Vagina (tissue), 2 donors: Measurements from ENCODE around the gene SVEP1. TPM values are rescaled to one million over a fixed set of nuclear protein-coding genes. Genes with fewer than 3 reads are reported as not detected.

Experiments
- DNase-seq, 2 donors: peaks; one replicate each; pipeline ENCODE4 v3.0.0-alpha.2; 2017; ENCODE audit errors: extremely low spot score in 2 of 2
- H3K27ac ChIP-seq: fragments of 200-600 bp; sonication (generic); one replicate; pipeline ENCODE4 v1.5.1; 2019
- H3K27me3 ChIP-seq: fragments of 200-600 bp; sonication (generic); one replicate; pipeline ENCODE4 v1.5.1; 2019
- H3K36me3 ChIP-seq, 2 donors: fragments of 200-600 bp; sonication (generic); one replicate each; pipeline ENCODE4 v1.5.1; 2017 to 2019
- H3K4me1 ChIP-seq: fragments of 200-600 bp; sonication (generic); one replicate; pipeline ENCODE4 v1.5.1; 2019
- H3K4me3 ChIP-seq, 2 donors: fragments of 200-600 bp; sonication (generic); 1 replicate in 1 of 2; 2 replicates in 1 of 2; pipeline ENCODE4 v1.5.1; 2016 to 2019
- H3K9me3 ChIP-seq: fragments of 200-600 bp; sonication (generic); one replicate; pipeline ENCODE4 v1.5.1; 2019
- CTCF ChIP-seq, 3 experiments: fragments of 450-650 bp in 2 of 3; fragments of 200-600 bp in 1 of 3; sonication (generic) in 1 of 3; IDR thresholded peaks; one replicate each; pipeline ENCODE4 v1.5.1; 2017 to 2019; ENCODE audit warnings: antibody characterized with exemption in 3 of 3, mild to moderate bottlenecking in 2 of 3, moderate library complexity in 2 of 3
- POLR2A ChIP-seq, 2 donors: fragments of 450-650 bp; IDR thresholded peaks; one replicate each; pipeline ENCODE4 v1.6.1; 2017; ENCODE audit warnings: antibody characterized with exemption in 2 of 2, mild to moderate bottlenecking in 2 of 2, moderate library complexity in 2 of 2
- POLR2AphosphoS5 ChIP-seq, 2 donors: sonication (generic); formaldehyde crosslinking; IDR thresholded peaks; one replicate each; pipeline ENCODE4 v1.9.0; 2017; ENCODE audit warnings: antibody characterized with exemption in 2 of 2, mild to moderate bottlenecking in 2 of 2, low read depth in 1 of 2; ENCODE audit not compliant: insufficient read depth in 1 of 2
- intact Hi-C: fragments of 100-400 bp; cut with DNase I; formaldehyde crosslinking; loops from one replicate; pipeline ENCODE4 v1.15.1; 2023
- total RNA-seq: library from RNA; depleted of rRNA; stranded (reverse); fragments of >200 nt; gene quantifications from one replicate; pipeline ENCODE4 v1.2.3, GENCODE V29; 2016

Gene SVEP1
- 84.5 TPM for total RNA-seq

GRCh38 chr9:110579034-110579861 is at the start of gene SVEP1:
Gene SVEP1 (minus strand): TSS chr9:110579741. CDS start chr9:110579543, 198 bp downstream.
- Histone ChIP-seq H3K4me1 (peaks cover 8% of the 10 kb centered on the region), H3K27me3 (no peaks in the 10 kb centered on the region), H3K27ac (peak within 1 kb of the TSS; percentile 73), H3K4me3 (peak within 1 kb of the TSS; percentile 56 to 58), H3K9me3 (no peaks in the 10 kb centered on the region), H3K36me3 (no peaks in the 10 kb centered on the region)
- DNase-seq: no peak
- no peak for TF ChIP-seq POLR2A (IDR thresholded peaks at IDR 0.05)
- peak in 1 of 2 donors; percentile 46 for TF ChIP-seq POLR2AphosphoS5 (IDR thresholded peaks at IDR 0.05; ENCODE audit: insufficient read depth in 1 of 2, low read depth in 1 of 2)
- TF ChIP-seq CTCF (IDR thresholded peaks at IDR 0.05): no peak
- intact Hi-C loops: no loop called here

GRCh38 chr9:110626101-110626829 is 46.7 kb upstream of the SVEP1 start:
- H3K4me3 ChIP-seq: no peak overlapping the region
- no peaks in the 10 kb centered on the region for H3K27me3 ChIP-seq
- DNase-seq: no peak
- H3K27ac ChIP-seq: no peak overlapping the region
- H3K36me3 ChIP-seq: no peaks in the 10 kb centered on the region
- no peaks in the 10 kb centered on the region for H3K9me3 ChIP-seq
- no peaks in the 10 kb centered on the region for H3K4me1 ChIP-seq
- TF ChIP-seq CTCF (IDR thresholded peaks at IDR 0.05) (no peak), POLR2A (IDR thresholded peaks at IDR 0.05) (no peak), POLR2AphosphoS5 (IDR thresholded peaks at IDR 0.05; ENCODE audit: insufficient read depth in 1 of 2, low read depth in 1 of 2) (no peak)
- intact Hi-C loops: no loop called here

- Histone ChIP-seq H3K27me3 (no peaks in the 10 kb centered on the region), H3K4me1 (no peaks in the 10 kb centered on the region), H3K4me3 (no peak overlapping the region), H3K27ac (no peak overlapping the region), H3K36me3 (no peaks in the 10 kb centered on the region), H3K9me3 (no peaks in the 10 kb centered on the region)
- intact Hi-C loops: no loop called here
- TF ChIP-seq POLR2AphosphoS5 (IDR thresholded peaks at IDR 0.05; ENCODE audit: insufficient read depth in 1 of 2, low read depth in 1 of 2) (no peak), CTCF (IDR thresholded peaks at IDR 0.05) (peak; percentile 31 to 72 (median 43))
- no peak for DNase-seq
Measured at GRCh38 chr9:110623462-110624025, 44.0 kb upstream of the SVEP1 start.

GRCh38 chr9:110622368-110622767 is 42.8 kb upstream of the SVEP1 start:
- DNase-seq: no peak
- Histone ChIP-seq H3K4me1 (no peaks in the 10 kb centered on the region), H3K36me3 (no peaks in the 10 kb centered on the region), H3K27ac (no peak overlapping the region), H3K27me3 (no peaks in the 10 kb centered on the region), H3K4me3 (no peak overlapping the region), H3K9me3 (no peaks in the 10 kb centered on the region)
- intact Hi-C loops: no loop called here
- TF ChIP-seq CTCF (IDR thresholded peaks at IDR 0.05) (no peak), POLR2A (IDR thresholded peaks at IDR 0.05) (no peak), POLR2AphosphoS5 (IDR thresholded peaks at IDR 0.05; ENCODE audit: insufficient read depth in 1 of 2, low read depth in 1 of 2) (no peak)
